Spleen (tissue), 7 donors: ENCODE measurements around the gene UBTF.

Experiments used
- POLR2A ChIP-seq, 3 donors: fragments of 450-650 bp; IDR thresholded peaks; one replicate each; pipeline ENCODE4 v1.5.1; 2017; ENCODE audit warnings: antibody characterized with exemption in 3 of 3, mild to moderate bottlenecking in 1 of 3
- POLR2AphosphoS5 ChIP-seq, 3 donors: sonication (generic); formaldehyde crosslinking; IDR thresholded peaks; one replicate each; pipeline ENCODE4 v1.5.1; 2017; ENCODE audit warnings: antibody characterized with exemption in 3 of 3
- TF ChIP-seq, protein P1 (sequence below), 11 experiments: fragments of 200-600 bp in 7 of 11; fragments of 450-650 bp in 4 of 11; sonication (generic) in 4 of 11; IDR thresholded peaks in 8 of 11; conservative IDR thresholded peaks in 3 of 11; 1 replicate in 7 of 11; 2 replicates in 4 of 11; pipeline versions ENCODE4 v1.4.0 to v1.8.0; 2016 to 2021; ENCODE audit warnings: antibody characterized with exemption in 11 of 11, inconsistent platforms in 4 of 11, mild to moderate bottlenecking in 1 of 11
- donor health status: DM: no; HTN: no; CAD: no; lungs with moderate emphysema.
- donor health status: DM: no; HTN: no; CAD: no.
- donor health status: DM: no; HTN: no; CAD: no.

DNA sequence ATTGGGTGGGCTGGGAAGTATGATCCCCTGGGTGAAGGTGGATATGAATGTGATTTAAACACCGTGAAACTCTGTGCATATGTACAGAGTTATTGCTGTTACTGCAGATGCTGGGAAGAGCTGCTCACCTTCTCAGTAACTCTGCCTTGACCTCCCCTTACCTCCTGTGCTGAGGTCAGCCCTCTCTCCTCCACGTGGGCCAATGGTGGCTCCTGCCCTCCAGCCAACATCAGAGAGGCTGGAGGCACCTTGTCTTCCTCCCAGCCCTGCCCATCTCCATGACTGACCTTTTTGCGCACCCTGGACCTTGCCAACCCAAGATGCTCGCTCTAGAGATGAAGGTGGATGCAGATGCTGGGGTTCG lies 49.4 kb downstream of the UBTF start:
- TF ChIP-seq, protein P1, sequence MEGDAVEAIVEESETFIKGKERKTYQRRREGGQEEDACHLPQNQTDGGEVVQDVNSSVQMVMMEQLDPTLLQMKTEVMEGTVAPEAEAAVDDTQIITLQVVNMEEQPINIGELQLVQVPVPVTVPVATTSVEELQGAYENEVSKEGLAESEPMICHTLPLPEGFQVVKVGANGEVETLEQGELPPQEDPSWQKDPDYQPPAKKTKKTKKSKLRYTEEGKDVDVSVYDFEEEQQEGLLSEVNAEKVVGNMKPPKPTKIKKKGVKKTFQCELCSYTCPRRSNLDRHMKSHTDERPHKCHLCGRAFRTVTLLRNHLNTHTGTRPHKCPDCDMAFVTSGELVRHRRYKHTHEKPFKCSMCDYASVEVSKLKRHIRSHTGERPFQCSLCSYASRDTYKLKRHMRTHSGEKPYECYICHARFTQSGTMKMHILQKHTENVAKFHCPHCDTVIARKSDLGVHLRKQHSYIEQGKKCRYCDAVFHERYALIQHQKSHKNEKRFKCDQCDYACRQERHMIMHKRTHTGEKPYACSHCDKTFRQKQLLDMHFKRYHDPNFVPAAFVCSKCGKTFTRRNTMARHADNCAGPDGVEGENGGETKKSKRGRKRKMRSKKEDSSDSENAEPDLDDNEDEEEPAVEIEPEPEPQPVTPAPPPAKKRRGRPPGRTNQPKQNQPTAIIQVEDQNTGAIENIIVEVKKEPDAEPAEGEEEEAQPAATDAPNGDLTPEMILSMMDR (IDR thresholded peaks at IDR 0.05 in 8 of 11, conservative IDR thresholded peaks at IDR 0.05 in 3 of 11) = no peak
- TF ChIP-seq POLR2AphosphoS5 (IDR thresholded peaks at IDR 0.05) (no peak), POLR2A (IDR thresholded peaks at IDR 0.05) (no peak)
